A673 (cell line): Measurements from ENCODE around the gene MYD88.

Experiments
- EZH2 ChIP-seq: fragments of 200-600 bp; sonication (generic); IDR thresholded peaks from 2 replicates; pipeline ENCODE4 v1.6.1; 2017; ENCODE audit warnings: borderline replicate concordance, low read depth, mild to moderate bottlenecking, mixed read lengths, antibody characterized with exemption, low read length; ENCODE audit not compliant: poor library complexity, severe bottlenecking
- TF ChIP-seq, protein P1 (sequence below): fragments of 300-800, 200-600 bp; sonication (generic); conservative IDR thresholded peaks from 2 replicates; pipeline ENCODE4 v1.5.1; 2017; ENCODE audit warnings: low read depth, mild to moderate bottlenecking, antibody characterized with exemption, low read length, moderate library complexity, mixed read lengths

GRCh38 chr3:38129058-38129457 lies 9.4 kb upstream of the MYD88 start:
- TF ChIP-seq, protein P1, sequence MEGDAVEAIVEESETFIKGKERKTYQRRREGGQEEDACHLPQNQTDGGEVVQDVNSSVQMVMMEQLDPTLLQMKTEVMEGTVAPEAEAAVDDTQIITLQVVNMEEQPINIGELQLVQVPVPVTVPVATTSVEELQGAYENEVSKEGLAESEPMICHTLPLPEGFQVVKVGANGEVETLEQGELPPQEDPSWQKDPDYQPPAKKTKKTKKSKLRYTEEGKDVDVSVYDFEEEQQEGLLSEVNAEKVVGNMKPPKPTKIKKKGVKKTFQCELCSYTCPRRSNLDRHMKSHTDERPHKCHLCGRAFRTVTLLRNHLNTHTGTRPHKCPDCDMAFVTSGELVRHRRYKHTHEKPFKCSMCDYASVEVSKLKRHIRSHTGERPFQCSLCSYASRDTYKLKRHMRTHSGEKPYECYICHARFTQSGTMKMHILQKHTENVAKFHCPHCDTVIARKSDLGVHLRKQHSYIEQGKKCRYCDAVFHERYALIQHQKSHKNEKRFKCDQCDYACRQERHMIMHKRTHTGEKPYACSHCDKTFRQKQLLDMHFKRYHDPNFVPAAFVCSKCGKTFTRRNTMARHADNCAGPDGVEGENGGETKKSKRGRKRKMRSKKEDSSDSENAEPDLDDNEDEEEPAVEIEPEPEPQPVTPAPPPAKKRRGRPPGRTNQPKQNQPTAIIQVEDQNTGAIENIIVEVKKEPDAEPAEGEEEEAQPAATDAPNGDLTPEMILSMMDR: no peak
- TF ChIP-seq EZH2: no peak
